Measurements from ENCODE around the gene MLPH.

The MLPH gene

GRCh38 chr2:237575869-237576862 lies 89.1 kb downstream of the MLPH start:
- Histone ChIP-seq H4K91ac (ENCODE audit: low read depth, low read length, poor library complexity) (peak overlapping the region; percentile 16), H3K14ac (ENCODE audit: low read length) (peak overlapping the region; percentile 50), H3K18ac (ENCODE audit: low read length) (peak overlapping the region; percentile 50), H3K4me2 (ENCODE audit: insufficient read depth, low read length, poor library complexity, severe bottlenecking) (no peak overlapping the region), H3K36me3 (replicated peaks in 1 of 2; ENCODE audit: control insufficient read depth in 2 of 2, insufficient read depth in 2 of 2, low read length in 2 of 2) (no peaks in the 10 kb centered on the region), H4K8ac (ENCODE audit: low read depth, low read length) (no peak overlapping the region), H2BK5ac (ENCODE audit: low read length) (no peak overlapping the region), H3K23ac (ENCODE audit: low read depth, low read length, poor library complexity) (no peak overlapping the region), H3K27me3 (ENCODE audit: control insufficient read depth in 3 of 3, insufficient read depth in 3 of 3, low read depth in 1 of 3, low read length in 3 of 3) (peaks cover 0 to 25% (median 0%) of the 10 kb centered on the region in 3 experiments), H2BK15ac (ENCODE audit: low read length) (no peak overlapping the region), H2BK12ac (ENCODE audit: low read length) (no peak overlapping the region), H2BK120ac (ENCODE audit: low read depth, low read length) (no peak overlapping the region), H3K9ac (ENCODE audit: low read depth, low read length, poor library complexity) (no peak overlapping the region), H3K79me1 (ENCODE audit: low read depth, low read length) (peaks cover 2% of the 10 kb centered on the region), H3K4ac (ENCODE audit: low read length) (no peak overlapping the region), H3K9me3 (replicated peaks in 1 of 2; ENCODE audit: control insufficient read depth in 2 of 2, insufficient read depth in 1 of 2, low read depth in 1 of 2, low read length in 2 of 2) (no peaks in the 10 kb centered on the region), H3K27ac (replicated peaks; ENCODE audit: low read length) (no peak overlapping the region), H2AFZ (ENCODE audit: low read length) (no peak overlapping the region), H3K4me3 (ENCODE audit: low read length in 2 of 2) (no peak overlapping the region), H2AK5ac (ENCODE audit: low read depth, low read length) (no peak overlapping the region), H3K4me1 (ENCODE audit: control insufficient read depth in 2 of 2, insufficient read depth in 1 of 2, low read depth in 1 of 2, low read length in 2 of 2) (no peaks in the 10 kb centered on the region)
- DNase-seq (ENCODE audit: low spot score): no peak
- no CpG with 5 or more reads among the region's 27 CpGs for WGBS, 2 donors (ENCODE audit: extremely low coverage in 2 of 2, insufficient read length in 2 of 2, insufficient replicate concordance in 1 of 2)

- Histone ChIP-seq H2BK15ac (ENCODE audit: low read length) (no peak overlapping the region), H3K18ac (ENCODE audit: low read length) (peak overlapping the region; percentile 44), H3K4me1 (ENCODE audit: control insufficient read depth in 2 of 2, insufficient read depth in 1 of 2, low read depth in 1 of 2, low read length in 2 of 2) (peaks cover 0 to 2% of the 10 kb centered on the region in 2 donors), H2BK12ac (ENCODE audit: low read length) (no peak overlapping the region), H3K27me3 (ENCODE audit: control insufficient read depth in 3 of 3, insufficient read depth in 3 of 3, low read depth in 1 of 3, low read length in 3 of 3) (peaks cover 0 to 25% (median 0%) of the 10 kb centered on the region in 3 experiments), H2BK120ac (ENCODE audit: low read depth, low read length) (no peak overlapping the region), H2BK5ac (ENCODE audit: low read length) (no peak overlapping the region), H3K14ac (ENCODE audit: low read length) (no peak overlapping the region), H3K79me1 (ENCODE audit: low read depth, low read length) (no peaks in the 10 kb centered on the region), H4K91ac (ENCODE audit: low read depth, low read length, poor library complexity) (no peak overlapping the region), H3K4me2 (ENCODE audit: insufficient read depth, low read length, poor library complexity, severe bottlenecking) (no peak overlapping the region), H2AK5ac (ENCODE audit: low read depth, low read length) (no peak overlapping the region), H3K23ac (ENCODE audit: low read depth, low read length, poor library complexity) (no peak overlapping the region), H2AFZ (ENCODE audit: low read length) (no peak overlapping the region), H3K9ac (ENCODE audit: low read depth, low read length, poor library complexity) (no peak overlapping the region), H3K4me3 (ENCODE audit: low read length in 2 of 2) (no peak overlapping the region), H3K9me3 (replicated peaks in 1 of 2; ENCODE audit: control insufficient read depth in 2 of 2, insufficient read depth in 1 of 2, low read depth in 1 of 2, low read length in 2 of 2) (no peaks in the 10 kb centered on the region), H4K8ac (ENCODE audit: low read depth, low read length) (no peak overlapping the region), H3K27ac (replicated peaks; ENCODE audit: low read length) (no peak overlapping the region), H3K36me3 (replicated peaks in 1 of 2; ENCODE audit: control insufficient read depth in 2 of 2, insufficient read depth in 2 of 2, low read length in 2 of 2) (no peaks in the 10 kb centered on the region), H3K4ac (ENCODE audit: low read length) (no peak overlapping the region)
- no CpG with 5 or more reads among the region's 9 CpGs for WGBS, 2 donors (ENCODE audit: extremely low coverage in 2 of 2, insufficient read length in 2 of 2, insufficient replicate concordance in 1 of 2)
- no peak for DNase-seq (ENCODE audit: low spot score)
Measured at GRCh38 chr2:237576974-237577373, 89.9 kb downstream of the MLPH start.

GRCh38 chr2:237577458-237577857 lies 90.4 kb downstream of the MLPH start:
- H4K91ac ChIP-seq (ENCODE audit: low read depth, low read length, poor library complexity): no peak overlapping the region
- H3K23ac ChIP-seq (ENCODE audit: low read depth, low read length, poor library complexity): no peak overlapping the region
- no peaks in the 10 kb centered on the region for H3K9me3 ChIP-seq (replicated peaks in 1 of 2; ENCODE audit: control insufficient read depth in 2 of 2, insufficient read depth in 1 of 2, low read depth in 1 of 2, low read length in 2 of 2)
- no peak overlapping the region for H3K4me2 ChIP-seq (ENCODE audit: insufficient read depth, low read length, poor library complexity, severe bottlenecking)
- no peak overlapping the region for H3K9ac ChIP-seq (ENCODE audit: low read depth, low read length, poor library complexity)
- no peak overlapping the region for H2BK12ac ChIP-seq (ENCODE audit: low read length)
- H4K8ac ChIP-seq (ENCODE audit: low read depth, low read length): no peak overlapping the region
- no peaks in the 10 kb centered on the region for H3K36me3 ChIP-seq (replicated peaks in 1 of 2; ENCODE audit: control insufficient read depth in 2 of 2, insufficient read depth in 2 of 2, low read length in 2 of 2)
- no peak overlapping the region for H3K27ac ChIP-seq (replicated peaks; ENCODE audit: low read length)
- peaks cover 0 to 25% (median 0%) of the 10 kb centered on the region in 3 experiments for H3K27me3 ChIP-seq (ENCODE audit: control insufficient read depth in 3 of 3, insufficient read depth in 3 of 3, low read depth in 1 of 3, low read length in 3 of 3)
- H3K4me1 ChIP-seq (ENCODE audit: control insufficient read depth in 2 of 2, insufficient read depth in 1 of 2, low read depth in 1 of 2, low read length in 2 of 2): peaks cover 0 to 7% of the 10 kb centered on the region in 2 donors
- H2AFZ ChIP-seq (ENCODE audit: low read length): no peak overlapping the region
- H2BK15ac ChIP-seq (ENCODE audit: low read length): no peak overlapping the region
- H2BK120ac ChIP-seq (ENCODE audit: low read depth, low read length): no peak overlapping the region
- no peak overlapping the region for H3K4me3 ChIP-seq (ENCODE audit: low read length in 2 of 2)
- no peaks in the 10 kb centered on the region for H3K79me1 ChIP-seq (ENCODE audit: low read depth, low read length)
- no peak overlapping the region for H3K18ac ChIP-seq (ENCODE audit: low read length)
- H3K4ac ChIP-seq (ENCODE audit: low read length): no peak overlapping the region
- no peak overlapping the region for H2BK5ac ChIP-seq (ENCODE audit: low read length)
- WGBS, 2 donors (ENCODE audit: extremely low coverage in 2 of 2, insufficient read length in 2 of 2, insufficient replicate concordance in 1 of 2): no CpG with 5 or more reads among the region's 10 CpGs
- H3K14ac ChIP-seq (ENCODE audit: low read length): no peak overlapping the region
- DNase-seq (ENCODE audit: low spot score): no peak
- H2AK5ac ChIP-seq (ENCODE audit: low read depth, low read length): no peak overlapping the region
